ENCODE data around the gene OR10H5. TPM values are rescaled to one million over a fixed set of nuclear protein-coding genes. Genes with fewer than 3 reads are reported as not detected.
"Not testable (repeated sequence)": the region's sequence is repeated elsewhere in the genome, so short reads cannot be mapped to it uniquely, and the experiment has no call there.

Gene OR10H5
- polyA plus RNA-seq, 1 experiment, result not detected

DNA sequence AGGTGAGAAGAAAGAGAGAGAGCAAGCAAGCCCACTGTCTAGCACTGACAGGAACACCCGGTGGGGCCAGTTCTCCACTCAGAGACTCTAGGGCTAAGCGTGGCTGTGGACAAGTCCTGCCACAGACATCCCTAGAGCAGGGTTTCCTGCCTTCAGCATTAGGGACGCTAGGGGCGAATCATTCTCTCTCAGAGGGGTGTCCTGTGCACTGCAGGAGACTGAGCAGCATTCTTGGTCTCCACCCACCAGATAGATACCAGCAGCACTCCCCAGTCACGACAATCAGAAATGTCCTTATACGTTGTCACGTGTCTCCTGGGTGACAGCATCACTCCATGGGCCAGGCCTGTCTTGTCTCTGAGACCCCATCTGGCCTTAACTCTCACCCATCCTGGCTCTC is 26.5 kb downstream of the OR10H5 start:
- TF ChIP-seq, protein P1, sequence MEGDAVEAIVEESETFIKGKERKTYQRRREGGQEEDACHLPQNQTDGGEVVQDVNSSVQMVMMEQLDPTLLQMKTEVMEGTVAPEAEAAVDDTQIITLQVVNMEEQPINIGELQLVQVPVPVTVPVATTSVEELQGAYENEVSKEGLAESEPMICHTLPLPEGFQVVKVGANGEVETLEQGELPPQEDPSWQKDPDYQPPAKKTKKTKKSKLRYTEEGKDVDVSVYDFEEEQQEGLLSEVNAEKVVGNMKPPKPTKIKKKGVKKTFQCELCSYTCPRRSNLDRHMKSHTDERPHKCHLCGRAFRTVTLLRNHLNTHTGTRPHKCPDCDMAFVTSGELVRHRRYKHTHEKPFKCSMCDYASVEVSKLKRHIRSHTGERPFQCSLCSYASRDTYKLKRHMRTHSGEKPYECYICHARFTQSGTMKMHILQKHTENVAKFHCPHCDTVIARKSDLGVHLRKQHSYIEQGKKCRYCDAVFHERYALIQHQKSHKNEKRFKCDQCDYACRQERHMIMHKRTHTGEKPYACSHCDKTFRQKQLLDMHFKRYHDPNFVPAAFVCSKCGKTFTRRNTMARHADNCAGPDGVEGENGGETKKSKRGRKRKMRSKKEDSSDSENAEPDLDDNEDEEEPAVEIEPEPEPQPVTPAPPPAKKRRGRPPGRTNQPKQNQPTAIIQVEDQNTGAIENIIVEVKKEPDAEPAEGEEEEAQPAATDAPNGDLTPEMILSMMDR (IDR thresholded peaks at IDR 0.05; ENCODE audit: insufficient read depth, low read depth, low read length), result no peak
- no peaks in the 10 kb centered on the region for H3K36me3 ChIP-seq (ENCODE audit: control insufficient read depth, insufficient read depth, low read length)
- H3K4me3 ChIP-seq (ENCODE audit: low read depth, low read length), result no peak overlapping the region
- ChIA-PET CTCF (no interaction called here), POLR2A (no interaction called here)
- DNase-seq (ENCODE audit: low read depth), result no peak
- no peaks in the 10 kb centered on the region for H3K27me3 ChIP-seq (ENCODE audit: control insufficient read depth, insufficient read depth, low read length)

DNA sequence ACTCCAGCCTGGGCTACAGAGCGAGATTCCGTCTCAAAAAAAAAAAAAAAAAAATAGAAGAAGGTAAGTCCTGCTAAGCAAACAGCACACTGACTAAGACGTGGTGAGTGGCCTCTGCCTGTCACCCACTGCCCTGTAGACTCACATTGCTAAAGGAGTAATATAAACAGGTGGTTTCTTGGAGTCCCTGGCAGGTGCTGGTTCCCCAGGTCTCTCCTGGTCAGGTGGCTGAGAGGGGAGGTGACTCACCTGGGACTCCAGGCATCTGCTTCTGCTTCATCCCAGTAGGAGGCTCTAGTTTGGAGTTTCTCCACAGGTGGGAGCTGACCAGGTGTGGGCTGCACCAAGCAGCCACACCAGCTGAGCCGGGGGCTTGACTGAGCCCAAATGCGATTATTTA is 27.8 kb downstream of the OR10H5 start, which contains the start of gene OR10H1:
Gene OR10H1 (minus strand): TSS at position 359 of the 400 bp plus-strand sequence. CDS start 7,627 bp downstream, outside the sequence.
- H3K27me3 ChIP-seq (ENCODE audit: control insufficient read depth, insufficient read depth, low read length), result no peaks in the 10 kb centered on the region
- CTCF ChIA-PET, result no interaction called here
- H3K36me3 ChIP-seq (ENCODE audit: control insufficient read depth, insufficient read depth, low read length), result no peaks in the 10 kb centered on the region
- H3K4me3 ChIP-seq (ENCODE audit: low read depth, low read length), result no peak within 1 kb of the TSS
- TF ChIP-seq, protein P1 (IDR thresholded peaks at IDR 0.05; ENCODE audit: insufficient read depth, low read depth, low read length), result no peak
- no peak for DNase-seq (ENCODE audit: low read depth)
- POLR2A ChIA-PET, result no interaction called here

DNA sequence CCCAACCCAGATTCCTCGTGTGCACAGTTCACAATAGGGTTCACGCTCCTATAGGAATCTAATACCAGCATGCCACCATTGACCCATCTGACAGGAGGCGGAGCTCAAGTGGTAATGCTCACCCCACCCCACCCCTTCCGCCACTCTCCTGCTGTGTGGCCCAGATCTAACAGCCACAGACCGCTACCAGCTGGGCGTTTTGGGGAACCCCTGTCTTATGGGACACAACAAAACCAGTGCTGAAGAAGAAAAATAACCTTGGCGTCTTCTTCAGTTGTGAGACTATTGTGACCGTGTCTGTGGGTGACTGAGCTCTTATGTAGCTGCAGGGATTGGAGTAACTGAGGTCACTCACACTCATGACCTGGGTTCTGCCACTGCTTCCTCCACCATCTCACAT is 33.2 kb downstream of the OR10H5 start:
- TF ChIP-seq, protein P1 (IDR thresholded peaks at IDR 0.05; ENCODE audit: insufficient read depth, low read depth, low read length), result no peak
- Histone ChIP-seq H3K27me3 (ENCODE audit: control insufficient read depth, insufficient read depth, low read length) (no peaks in the 10 kb centered on the region), H3K36me3 (ENCODE audit: control insufficient read depth, insufficient read depth, low read length) (no peaks in the 10 kb centered on the region), H3K4me3 (ENCODE audit: low read depth, low read length) (no peak overlapping the region)
- POLR2A ChIA-PET, result no interaction called here
- no peak for DNase-seq (ENCODE audit: low read depth)
- CTCF ChIA-PET, result no interaction called here

DNA sequence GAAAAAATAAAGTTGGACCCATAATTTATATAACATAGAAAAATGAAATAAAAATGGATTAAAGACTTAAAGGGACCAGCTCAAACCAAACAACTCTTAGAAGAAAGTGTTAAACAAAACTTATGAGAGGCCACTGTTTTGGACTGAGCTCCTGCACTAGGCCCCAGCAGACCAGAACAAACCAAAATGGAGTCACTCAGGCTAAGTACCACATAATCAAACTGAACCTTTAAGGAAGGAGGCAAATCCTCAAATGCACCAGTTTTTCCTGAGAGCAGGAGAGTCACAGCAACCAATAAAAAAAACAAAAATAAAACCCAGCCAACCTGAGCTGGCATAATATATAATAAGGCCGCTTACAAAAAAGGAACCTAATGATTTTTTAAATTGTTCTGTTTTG is 38.3 kb downstream of the OR10H5 start:
- Histone ChIP-seq H3K27me3 (ENCODE audit: control insufficient read depth, insufficient read depth, low read length) (no peaks in the 10 kb centered on the region), H3K4me3 (ENCODE audit: low read depth, low read length) (no peak overlapping the region), H3K36me3 (ENCODE audit: control insufficient read depth, insufficient read depth, low read length) (no peaks in the 10 kb centered on the region)
- CTCF ChIA-PET, result no interaction called here
- TF ChIP-seq, protein P1 (IDR thresholded peaks at IDR 0.05; ENCODE audit: insufficient read depth, low read depth, low read length), result no peak
- POLR2A ChIA-PET, result no interaction called here
- no peak for DNase-seq (ENCODE audit: low read depth)

DNA sequence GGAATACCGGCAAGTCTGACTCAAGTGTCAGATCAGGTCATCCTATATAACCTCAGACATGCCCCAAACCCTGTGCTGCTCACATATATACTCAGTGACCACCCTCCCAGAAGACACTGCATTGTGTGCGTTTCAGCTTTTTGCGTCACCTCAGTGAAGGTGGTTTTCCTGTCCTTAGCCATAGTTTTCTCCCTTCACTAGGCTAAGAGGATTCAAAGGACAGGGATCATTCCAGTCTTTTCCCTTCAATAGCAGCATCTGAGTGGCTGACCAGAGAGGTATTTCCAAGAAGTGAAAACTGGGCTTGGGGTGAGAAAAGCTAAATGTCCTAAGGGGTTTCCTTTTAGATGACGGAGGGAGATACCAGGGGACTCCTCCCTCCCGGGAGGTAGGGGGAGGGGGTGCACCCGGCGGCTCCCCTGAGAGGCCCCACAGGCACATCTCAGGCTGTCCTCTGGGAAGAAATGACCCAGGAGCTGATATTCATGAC is 40.7 kb downstream of the OR10H5 start:
- H3K36me3 ChIP-seq (ENCODE audit: control insufficient read depth, insufficient read depth, low read length), result no peaks in the 10 kb centered on the region
- no peak for DNase-seq (ENCODE audit: low read depth)
- ChIA-PET POLR2A (no interaction called here), CTCF (no interaction called here)
- H3K4me3 ChIP-seq (ENCODE audit: low read depth, low read length), result no peak overlapping the region
- H3K27me3 ChIP-seq (ENCODE audit: control insufficient read depth, insufficient read depth, low read length), result no peaks in the 10 kb centered on the region
- TF ChIP-seq, protein P1 (IDR thresholded peaks at IDR 0.05; ENCODE audit: insufficient read depth, low read depth, low read length), result no peak

DNA sequence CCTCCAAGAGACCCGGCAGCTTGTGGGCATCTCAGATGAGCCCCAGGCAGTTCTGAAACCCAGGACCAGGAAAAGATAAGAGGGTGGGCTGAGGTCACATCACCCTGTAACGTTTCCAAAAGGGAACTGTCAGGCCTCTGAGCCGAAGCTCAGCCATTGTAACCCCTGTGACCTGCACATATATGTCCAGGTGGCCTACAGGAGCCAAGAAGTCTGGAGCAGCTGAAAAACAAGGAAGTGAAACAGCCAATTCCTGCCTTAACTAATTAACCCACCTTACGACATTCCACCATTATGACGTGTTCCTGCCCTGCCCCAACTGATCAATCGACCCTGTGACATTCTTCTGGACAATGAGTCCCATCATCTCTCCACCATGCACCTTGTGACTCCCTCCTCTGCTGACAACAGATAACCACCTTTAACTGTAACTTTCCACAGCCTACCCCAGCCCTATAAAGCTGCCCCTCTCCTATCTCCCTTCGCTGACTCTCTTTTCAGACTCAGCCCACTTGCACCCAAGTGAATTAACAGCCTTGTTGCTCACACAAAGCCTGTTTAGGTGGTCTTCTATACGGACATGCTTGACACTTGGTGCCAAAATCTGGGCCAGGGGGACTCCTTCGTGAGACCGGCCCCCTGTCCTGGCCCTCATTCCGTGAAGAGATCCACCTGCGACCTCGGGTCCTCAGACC is 41.3 kb downstream of the OR10H5 start:
- CTCF ChIA-PET; H3K27me3 ChIP-seq (ENCODE audit: control insufficient read depth, insufficient read depth, low read length): not testable (repeated sequence)

More for the DNA sequence above, 41.3 kb downstream of the OR10H5 start:
- POLR2A ChIA-PET; H3K4me3 ChIP-seq (ENCODE audit: low read depth, low read length); H3K36me3 ChIP-seq (ENCODE audit: control insufficient read depth, insufficient read depth, low read length); DNase-seq (ENCODE audit: low read depth): not testable (repeated sequence)

All from BJ (cell line).